Measurements from ENCODE around the gene FURIN.
"Not testable (repeated sequence)": the region's sequence is repeated elsewhere in the genome, so short reads cannot be mapped to it uniquely, and the experiment has no call there.

Gene FURIN

DNA sequence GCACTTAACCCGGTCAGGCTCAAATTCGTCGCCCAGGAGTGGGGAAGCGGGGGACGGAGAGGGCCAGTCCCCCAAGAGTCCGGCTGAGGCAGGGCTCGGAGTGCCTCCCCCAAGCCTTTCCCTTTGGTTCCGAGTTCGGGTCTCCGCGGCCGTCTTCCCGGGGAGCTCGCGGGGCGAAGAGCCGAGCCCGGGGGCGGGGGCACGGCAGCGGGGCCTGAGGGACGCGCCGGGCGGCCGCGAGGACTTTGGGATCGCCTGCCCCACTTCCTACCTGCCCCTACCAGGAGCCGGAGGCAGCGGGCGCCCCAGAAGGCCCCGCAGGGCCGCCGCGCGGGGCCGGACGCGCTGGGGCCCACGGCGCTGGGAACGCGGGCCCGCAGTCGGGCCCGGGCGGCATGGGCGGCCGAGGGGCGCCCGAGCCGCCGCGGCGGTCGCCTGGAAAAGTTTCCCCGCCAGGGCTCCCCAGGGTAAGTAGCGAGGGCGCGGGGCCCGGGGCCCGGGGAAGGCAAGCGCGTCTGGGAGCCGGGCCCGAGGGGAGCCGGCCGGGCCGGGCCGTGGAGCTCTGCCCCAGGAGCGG, 2.8 kb downstream of the FURIN start:
- DNase-seq: no peak

DNA sequence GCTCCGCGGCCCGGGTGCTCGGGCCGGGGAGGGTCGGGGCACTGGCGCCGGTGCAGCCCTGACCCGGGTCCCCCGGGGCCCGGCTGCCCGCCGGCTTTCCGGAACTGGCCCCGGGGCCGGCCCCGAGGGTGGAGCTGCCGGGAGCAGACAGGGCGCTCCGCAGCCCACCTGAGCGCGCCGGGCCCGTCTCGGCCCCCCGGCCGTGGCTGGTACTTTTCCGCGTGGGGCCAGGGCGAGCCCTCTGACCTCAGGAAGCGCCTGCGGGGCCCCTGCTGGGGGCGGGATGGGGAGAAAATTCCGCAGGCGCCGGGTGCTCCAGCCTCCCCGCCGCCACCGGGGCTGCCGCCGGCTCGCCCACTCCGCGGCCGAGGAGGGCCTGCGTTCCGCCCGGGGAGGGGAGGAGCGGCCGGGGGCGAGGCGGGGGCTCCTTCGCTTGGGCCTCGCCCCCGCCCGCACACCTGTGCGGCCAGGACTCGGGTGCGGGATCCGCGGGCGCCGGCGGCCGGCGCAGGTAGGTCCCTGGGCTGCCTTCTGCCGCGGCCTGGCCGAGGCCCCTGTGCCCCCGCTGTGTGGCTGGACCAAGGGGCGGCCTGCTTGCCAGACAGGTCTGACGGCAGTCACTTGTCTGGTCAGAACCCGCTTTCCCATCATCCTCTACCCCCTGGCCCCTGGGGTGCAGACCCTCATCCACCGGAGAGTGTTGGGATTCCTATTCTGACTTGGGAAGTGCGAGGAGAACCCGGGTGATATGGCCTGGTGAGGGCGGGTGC, 3.5 kb downstream of the FURIN start:
- no peak for DNase-seq

DNA sequence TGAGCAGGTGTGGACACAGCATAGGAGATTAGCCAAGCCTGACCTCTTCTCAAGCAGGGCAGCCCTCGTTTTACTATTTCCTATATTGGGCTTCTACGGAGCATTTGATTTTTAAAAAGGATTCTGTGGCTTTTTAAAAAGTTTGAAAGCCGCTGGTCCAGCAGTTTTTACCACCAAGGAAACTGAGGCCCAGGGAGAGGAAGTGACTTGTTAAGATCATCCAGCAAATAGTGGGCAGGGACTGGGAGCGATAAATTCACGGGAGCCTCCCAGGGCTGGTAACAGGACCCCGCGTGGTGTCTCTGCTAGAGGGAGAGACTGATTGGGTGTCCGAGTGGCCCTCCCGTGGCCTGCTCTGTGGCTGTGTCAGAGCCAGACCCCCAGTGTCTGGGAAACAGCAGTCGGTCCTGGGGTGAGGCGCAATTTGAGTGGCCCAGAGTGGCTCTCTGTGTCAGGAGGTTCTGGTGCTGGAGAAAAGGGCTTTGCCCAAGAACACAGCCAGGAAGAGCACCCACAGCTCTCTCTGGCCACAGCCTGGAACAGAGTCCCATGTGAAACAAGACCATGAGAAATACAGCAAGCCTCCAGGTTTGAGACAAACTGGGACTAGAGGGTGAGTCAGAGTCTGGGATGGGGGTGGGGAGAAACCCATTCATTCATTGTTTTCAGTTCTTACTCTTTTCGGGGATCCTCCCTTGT, 4.2 kb downstream of the FURIN start:
- no peak for DNase-seq

DNA sequence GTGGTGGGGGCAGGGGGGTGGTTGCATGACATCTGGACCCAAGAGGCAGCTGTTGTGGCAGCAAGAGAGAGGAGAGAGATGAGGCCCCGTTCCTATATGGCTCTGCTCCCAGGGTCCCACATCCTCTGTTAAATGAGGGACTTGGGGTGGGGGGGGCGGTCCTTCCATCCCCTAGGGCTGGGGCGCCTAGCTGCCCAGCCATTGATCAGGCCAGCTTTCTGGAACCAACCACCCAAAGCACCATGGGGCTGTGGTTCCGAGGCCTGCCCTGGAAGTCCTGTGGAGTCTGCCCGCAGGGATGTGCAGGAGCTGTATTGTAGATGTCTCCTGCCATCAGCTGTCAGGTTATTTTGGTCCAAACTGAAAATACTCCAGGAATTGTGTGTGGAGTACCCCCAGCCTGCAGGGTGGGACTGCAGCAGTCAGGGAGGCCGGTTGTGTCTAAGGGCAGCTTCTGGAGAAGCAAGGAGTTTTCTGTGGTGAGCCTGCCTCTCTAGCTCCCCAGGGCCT, 5.2 kb downstream of the FURIN start:
- no peak for DNase-seq

DNA sequence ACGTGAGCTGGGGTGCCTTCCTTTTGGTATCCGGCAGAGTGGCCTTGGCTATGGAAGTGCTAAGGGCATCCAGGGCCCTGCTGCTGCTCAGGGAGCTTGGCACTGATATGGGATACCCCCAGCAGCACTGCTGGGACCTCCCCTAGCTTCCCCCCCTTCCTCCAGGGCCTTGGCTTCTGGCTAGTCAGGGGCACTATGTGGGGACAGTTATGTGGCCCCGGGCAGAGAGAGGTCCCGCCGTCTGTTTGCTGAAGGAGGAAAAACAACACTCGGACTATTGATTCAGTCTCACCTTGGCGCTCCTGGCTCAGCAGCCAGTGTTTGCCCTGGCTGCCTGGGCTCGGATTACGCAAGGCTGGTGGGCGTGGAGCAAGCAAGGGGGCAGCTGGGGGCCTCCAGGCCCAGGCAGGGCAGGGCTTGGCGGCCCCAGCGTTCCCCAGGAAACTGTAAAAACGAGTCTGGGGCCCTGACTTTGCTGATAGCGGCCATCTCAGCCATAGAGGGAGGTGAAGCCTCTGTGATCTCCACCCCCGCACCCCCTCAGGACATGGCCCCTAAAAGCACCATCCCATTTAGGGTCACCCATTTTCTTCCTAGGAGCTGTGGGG, 5.7 kb downstream of the FURIN start:
- no peak for DNase-seq

DNA sequence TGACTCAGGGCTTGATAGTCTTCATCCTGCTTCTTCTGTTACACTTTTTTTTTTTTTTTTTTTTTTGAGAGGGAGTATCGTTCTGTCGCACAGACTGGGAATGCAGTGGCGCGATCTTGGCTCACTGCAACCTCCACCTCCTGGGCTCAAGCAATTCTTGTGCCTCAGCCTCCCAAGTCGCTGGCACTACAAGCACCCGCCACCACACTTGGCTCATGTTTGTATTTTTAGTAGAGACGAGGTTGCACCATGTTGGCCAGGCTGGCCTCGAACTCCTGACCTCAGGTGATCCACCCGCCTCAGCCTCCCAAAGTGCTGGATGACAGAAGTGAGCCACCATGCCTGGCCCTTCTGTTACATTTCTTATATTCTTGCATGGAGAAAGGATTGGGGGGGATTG, 6.6 kb downstream of the FURIN start:
- DNase-seq: not testable (repeated sequence)

DNA sequence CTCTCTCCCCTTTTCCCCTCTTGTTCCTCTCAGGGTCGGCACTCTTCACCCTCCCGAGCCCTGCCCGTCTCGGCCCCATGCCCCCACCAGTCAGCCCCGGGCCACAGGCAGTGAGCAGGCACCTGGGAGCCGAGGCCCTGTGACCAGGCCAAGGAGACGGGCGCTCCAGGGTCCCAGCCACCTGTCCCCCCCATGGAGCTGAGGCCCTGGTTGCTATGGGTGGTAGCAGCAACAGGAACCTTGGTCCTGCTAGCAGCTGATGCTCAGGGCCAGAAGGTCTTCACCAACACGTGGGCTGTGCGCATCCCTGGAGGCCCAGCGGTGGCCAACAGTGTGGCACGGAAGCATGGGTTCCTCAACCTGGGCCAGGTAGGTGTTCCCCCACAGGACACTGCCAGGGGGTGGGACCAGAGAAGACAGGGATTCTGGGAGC, 7.2 kb downstream of the FURIN start:
- DNase-seq: no peak

DNA sequence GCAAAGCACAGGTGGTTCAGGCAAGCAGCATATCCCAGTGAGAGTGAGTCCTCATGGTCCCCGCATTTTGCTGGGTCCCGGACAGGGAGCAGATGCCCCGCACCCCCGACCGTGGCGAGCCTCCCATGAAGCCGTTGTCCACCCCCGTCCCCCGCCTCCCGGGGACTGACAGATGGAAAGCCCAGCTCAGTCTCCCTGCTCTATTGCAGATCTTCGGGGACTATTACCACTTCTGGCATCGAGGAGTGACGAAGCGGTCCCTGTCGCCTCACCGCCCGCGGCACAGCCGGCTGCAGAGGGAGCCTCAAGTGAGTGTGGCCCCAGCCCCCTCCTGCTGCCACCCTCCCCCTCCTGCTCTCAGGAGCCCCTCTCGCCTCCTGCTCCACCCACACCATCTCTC, 7.7 kb downstream of the FURIN start:
- no peak for DNase-seq

DNA sequence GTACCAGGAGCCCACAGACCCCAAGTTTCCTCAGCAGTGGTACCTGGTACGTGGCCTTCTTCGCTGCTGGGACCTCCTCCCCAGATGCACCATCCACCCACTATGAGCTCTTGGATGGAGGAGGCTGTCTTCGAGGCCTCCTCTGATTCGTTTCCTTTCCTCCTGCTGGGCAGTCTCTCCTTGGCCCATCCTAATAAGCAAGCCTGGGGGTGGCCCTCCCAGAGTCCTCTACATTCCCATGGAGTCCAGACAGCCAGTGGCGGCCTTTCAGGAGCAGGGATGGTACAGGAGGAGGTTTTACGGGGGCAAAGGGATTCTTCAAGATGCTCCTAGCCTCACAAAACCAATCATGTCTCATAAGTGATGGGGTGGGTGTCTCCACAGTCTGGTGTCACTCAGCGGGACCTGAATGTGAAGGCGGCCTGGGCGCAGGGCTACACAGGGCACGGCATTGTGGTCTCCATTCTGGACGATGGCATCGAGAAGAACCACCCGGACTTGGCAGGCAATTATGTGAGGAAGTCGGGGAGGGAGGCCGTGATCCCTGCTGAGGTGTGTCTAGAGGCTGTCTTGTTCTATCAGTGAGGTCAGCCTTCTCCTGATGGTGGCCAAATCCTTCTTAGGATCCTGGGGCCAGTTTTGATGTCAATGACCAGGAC, 8.3 kb downstream of the FURIN start:
- no peak for DNase-seq

DNA sequence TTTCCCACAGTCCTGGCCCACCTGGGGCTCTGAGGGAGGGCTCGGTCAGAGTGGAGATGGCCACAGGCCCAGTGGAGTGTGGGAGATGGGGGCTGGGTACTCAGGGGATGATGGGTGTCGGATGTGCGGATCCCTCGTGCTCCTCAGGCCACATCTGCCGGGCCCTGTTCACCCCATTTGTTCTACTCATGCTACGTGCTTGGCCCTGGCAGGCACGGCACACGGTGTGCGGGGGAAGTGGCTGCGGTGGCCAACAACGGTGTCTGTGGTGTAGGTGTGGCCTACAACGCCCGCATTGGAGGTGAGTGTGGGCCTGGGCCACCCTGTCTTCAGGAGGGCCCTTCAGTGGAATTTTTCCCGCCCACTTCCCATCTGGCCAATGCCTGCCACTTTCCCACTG, 8.9 kb downstream of the FURIN start:
- DNase-seq: no peak

DNA sequence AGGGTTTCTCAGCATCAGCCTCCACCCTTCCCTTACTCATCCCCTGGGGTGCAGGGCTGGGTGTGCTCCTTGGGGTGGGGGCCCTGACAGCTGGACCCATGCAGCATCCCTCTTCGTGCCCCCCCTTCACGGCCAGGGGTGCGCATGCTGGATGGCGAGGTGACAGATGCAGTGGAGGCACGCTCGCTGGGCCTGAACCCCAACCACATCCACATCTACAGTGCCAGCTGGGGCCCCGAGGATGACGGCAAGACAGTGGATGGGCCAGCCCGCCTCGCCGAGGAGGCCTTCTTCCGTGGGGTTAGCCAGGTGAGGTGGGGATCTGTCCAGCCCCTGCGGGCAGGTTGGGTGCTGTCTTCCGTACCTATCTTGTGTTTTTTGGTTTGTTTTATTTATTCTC, 9.6 kb downstream of the FURIN start:
- DNase-seq: no peak

DNA sequence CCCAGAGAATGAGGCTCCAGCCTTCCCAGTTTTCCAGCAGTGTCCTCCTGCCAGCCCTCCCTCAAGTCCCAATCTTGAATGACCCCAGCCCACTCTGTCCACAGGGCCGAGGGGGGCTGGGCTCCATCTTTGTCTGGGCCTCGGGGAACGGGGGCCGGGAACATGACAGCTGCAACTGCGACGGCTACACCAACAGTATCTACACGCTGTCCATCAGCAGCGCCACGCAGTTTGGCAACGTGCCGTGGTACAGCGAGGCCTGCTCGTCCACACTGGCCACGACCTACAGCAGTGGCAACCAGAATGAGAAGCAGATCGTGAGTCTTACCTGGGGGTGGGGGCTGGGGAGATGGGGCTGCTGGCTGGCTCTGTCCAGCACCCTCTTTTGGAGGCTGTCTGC, 10.3 kb downstream of the FURIN start:
- DNase-seq: no peak

DNA sequence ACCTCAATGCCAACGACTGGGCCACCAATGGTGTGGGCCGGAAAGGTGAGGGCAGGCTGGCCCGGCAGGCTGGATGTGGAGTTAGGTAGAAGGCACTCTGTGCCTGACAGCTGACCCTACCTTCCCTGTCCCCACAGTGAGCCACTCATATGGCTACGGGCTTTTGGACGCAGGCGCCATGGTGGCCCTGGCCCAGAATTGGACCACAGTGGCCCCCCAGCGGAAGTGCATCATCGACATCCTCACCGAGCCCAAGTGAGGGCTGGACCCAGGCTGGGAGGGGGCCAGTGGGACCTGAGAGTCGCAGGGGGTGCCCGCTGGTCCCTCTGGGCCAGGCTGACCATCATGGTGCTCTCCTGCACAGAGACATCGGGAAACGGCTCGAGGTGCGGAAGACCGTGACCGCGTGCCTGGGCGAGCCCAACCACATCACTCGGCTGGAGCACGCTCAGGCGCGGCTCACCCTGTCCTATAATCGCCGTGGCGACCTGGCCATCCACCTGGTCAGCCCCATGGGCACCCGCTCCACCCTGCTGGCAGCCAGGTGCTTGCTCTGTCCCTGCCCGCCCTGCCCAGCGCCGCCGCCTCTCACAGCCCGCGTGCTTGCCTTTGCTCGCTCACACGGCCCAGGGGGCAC, 11.5 kb downstream of the FURIN start:
- no peak for DNase-seq

DNA sequence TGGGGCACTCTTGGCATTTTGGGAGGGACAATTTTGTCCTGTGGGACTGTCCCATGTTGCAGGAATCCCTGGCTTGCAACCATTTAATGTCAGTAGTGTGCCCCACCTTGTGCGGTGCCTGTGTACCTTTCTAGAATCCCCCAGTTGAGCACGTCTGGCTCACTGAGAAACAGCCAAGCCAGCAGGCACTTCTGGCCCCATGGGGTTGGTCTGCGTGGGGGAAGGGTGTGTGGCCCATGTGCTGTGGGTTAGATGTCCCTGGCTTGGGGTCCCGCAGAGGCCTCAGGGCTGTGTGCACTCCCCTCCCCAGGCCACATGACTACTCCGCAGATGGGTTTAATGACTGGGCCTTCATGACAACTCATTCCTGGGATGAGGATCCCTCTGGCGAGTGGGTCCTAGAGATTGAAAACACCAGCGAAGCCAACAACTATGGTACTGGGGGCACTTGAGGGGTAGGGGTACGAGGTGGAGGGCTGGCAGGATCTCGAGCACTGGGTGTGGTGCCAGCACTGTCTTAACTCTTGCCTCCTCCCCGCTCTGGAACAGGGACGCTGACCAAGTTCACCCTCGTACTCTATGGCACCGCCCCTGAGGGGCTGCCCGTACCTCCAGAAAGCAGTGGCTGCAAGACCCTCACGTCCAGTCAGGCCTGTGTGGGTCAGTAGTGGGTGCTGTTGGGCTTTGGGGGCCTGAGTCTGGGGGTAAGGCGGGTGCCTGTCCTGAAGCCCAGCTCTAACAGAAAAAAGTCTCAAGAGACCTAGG, 12.2 kb downstream of the FURIN start:
- no peak for DNase-seq

DNA sequence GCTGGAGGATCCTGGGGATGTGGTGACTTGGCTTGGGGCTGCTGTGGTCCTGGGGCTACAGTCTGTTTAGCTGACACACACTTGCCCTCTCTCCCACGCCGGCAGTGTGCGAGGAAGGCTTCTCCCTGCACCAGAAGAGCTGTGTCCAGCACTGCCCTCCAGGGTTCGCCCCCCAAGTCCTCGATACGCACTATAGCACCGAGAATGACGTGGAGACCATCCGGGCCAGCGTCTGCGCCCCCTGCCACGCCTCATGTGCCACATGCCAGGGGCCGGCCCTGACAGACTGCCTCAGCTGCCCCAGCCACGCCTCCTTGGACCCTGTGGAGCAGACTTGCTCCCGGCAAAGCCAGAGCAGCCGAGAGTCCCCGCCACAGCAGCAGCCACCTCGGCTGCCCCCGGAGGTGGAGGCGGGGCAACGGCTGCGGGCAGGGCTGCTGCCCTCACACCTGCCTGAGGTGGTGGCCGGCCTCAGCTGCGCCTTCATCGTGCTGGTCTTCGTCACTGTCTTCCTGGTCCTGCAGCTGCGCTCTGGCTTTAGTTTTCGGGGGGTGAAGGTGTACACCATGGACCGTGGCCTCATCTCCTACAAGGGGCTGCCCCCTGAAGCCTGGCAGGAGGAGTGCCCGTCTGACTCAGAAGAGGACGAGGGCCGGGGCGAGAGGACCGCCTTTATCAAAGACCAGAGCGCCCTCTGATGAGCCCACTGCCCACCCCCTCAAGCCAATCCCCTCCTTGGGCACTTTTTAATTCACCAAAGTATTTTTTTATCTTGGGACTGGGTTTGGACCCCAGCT, 13.0 kb downstream of the FURIN start:
- DNase-seq: no peak

DNA sequence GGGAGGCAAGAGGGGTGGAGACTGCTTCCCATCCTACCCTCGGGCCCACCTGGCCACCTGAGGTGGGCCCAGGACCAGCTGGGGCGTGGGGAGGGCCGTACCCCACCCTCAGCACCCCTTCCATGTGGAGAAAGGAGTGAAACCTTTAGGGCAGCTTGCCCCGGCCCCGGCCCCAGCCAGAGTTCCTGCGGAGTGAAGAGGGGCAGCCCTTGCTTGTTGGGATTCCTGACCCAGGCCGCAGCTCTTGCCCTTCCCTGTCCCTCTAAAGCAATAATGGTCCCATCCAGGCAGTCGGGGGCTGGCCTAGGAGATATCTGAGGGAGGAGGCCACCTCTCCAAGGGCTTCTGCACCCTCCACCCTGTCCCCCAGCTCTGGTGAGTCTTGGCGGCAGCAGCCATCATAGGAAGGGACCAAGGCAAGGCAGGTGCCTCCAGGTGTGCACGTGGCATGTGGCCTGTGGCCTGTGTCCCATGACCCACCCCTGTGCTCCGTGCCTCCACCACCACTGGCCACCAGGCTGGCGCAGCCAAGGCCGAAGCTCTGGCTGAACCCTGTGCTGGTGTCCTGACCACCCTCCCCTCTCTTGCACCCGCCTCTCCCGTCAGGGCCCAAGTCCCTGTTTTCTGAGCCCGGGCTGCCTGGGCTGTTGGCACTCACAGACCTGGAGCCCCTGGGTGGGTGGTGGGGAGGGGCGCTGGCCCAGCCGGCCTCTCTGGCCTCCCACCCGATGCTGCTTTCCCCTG, 13.8 kb downstream of the FURIN start:
- no peak for DNase-seq

DNA sequence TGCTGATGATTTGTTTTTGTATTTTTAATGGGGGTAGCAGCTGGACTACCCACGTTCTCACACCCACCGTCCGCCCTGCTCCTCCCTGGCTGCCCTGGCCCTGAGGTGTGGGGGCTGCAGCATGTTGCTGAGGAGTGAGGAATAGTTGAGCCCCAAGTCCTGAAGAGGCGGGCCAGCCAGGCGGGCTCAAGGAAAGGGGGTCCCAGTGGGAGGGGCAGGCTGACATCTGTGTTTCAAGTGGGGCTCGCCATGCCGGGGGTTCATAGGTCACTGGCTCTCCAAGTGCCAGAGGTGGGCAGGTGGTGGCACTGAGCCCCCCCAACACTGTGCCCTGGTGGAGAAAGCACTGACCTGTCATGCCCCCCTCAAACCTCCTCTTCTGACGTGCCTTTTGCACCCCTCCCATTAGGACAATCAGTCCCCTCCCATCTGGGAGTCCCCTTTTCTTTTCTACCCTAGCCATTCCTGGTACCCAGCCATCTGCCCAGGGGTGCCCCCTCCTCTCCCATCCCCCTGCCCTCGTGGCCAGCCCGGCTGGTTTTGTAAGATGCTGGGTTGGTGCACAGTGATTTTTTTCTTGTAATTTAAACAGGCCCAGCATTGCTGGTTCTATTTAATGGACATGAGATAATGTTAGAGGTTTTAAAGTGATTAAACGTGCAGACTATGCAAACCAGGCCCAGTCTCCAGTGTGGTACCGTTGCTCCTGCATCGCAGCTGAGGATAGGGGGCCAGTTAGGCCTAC, 14.6 kb downstream of the FURIN start:
- no peak for DNase-seq

DNA sequence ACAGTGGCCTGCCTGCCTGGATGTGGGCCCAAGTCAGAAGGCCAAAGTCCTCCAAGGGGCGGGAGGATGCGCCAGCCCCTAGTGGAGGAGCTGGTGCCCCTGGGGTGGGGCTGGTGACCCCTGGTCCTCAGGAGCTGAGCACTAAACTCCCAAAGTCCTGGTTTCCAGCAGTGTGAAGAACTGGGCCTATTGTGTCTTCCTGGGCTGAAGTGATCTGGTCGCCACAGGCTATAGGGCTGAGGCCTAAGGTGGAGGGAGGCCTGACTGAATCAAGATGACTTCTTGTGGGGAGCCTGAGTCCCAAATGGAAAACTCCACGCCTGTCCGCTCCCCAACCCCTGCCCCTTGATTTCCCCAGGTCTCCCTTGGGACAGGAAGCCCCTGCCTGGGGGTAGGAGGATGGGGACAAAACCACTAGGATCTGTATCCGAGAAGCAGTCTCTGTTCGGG, 15.2 kb downstream of the FURIN start:
- no peak for DNase-seq

DNA sequence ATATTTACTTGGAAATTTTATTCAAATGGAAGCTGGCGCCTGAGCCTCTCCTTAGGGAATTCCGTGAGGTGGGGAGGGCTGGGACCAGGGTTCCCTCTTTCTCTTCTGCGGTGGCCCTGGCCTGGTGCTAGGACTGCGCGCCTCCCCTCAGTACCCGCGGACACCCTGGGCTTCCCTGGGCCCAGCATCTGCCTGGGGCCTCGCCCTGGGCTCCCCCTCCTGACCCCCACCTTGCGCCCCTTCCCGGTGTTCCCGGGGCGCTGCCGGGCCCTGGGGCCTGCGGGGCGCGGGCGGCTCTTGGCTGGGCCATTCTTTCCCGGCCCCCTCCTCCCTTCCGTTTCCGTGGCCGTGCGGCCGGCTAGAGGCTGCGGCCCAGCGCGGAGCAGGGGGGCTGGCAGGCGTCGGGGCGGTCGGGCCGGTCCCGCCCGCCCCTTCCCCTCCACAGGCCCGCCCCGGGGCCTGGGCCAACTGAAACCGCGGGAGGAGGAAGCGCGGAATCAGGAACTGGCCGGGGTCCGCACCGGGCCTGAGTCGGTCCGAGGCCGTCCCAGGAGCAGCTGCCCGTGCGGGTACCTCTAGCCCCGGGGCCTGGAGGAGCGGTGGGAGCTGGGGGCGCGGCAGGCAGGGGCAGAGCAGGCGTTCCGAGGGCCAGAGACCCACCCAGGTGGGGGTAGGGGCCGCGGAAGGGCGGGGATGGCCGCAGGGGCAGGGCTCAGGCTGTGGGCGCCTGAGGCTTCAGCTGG, 15.8 kb downstream of the FURIN start, which contains the start of gene FES:
FES (plus strand) TSS at position 529 of the 743 bp plus-strand sequence. CDS start 542 bp downstream, outside the sequence.
- no peak for DNase-seq

Measured in activated effector memory CD4-positive, alpha-beta T cell treated with Interleukin-2 at 50 U/mL for 16 hours (primary cell).